Hematopoietic multipotent progenitor cell (in vitro differentiated cells): ENCODE results near the gene CBX1. TPM values are rescaled to one million over a fixed set of nuclear protein-coding genes. Genes with fewer than 3 reads are reported as not detected.
"Not testable (repeated sequence)": the region's sequence is repeated elsewhere in the genome, so short reads cannot be mapped to it uniquely, and the experiment has no call there.

Source experiments
- DNase-seq, 3 donors: peaks; one replicate each; pipeline ENCODE4 v3.0.0-alpha.2; 2011 to 2015; ENCODE audit warnings: low read depth in 2 of 3, low spot score in 2 of 3
- total RNA-seq: library from RNA; depleted of rRNA; stranded (reverse); fragments of >200 nt; gene quantifications from one replicate; pipeline ENCODE4 v1.2.3, GENCODE V29; 2012

Gene CBX1
- total RNA-seq, 1 donor: 8.6 TPM

GRCh38 chr17:48123776-48124388 lies 22.6 kb upstream of the CBX1 start:
- DNase-seq: no peak

GRCh38 chr17:48123111-48123510 lies 21.8 kb upstream of the CBX1 start:
- DNase-seq: no peak

GRCh38 chr17:48122665-48123045 lies 21.4 kb upstream of the CBX1 start:
- no peak for DNase-seq

- DNase-seq: no peak
Measured at GRCh38 chr17:48121923-48122664, 20.8 kb upstream of the CBX1 start.

- no peak for DNase-seq
Measured at GRCh38 chr17:48113201-48113676, 12.0 kb upstream of the CBX1 start.

- no peak for DNase-seq
Measured at GRCh38 chr17:48111937-48112241, 10.6 kb upstream of the CBX1 start.

- DNase-seq: no peak
Measured at GRCh38 chr17:48110761-48111160, 9.5 kb upstream of the CBX1 start.

- peak; percentile 74 to 85 (median 82) for DNase-seq
Measured at GRCh38 chr17:48107137-48108055, 6.1 kb upstream of the CBX1 start, which contains the start of gene SNX11. SNX11 (plus strand) TSS chr17:48107766; CDS start chr17:48112044, 4,278 bp downstream.

GRCh38 chr17:48106802-48107136 lies 5.5 kb upstream of the CBX1 start:
- DNase-seq: no peak

- DNase-seq: no peak
Measured at GRCh38 chr17:48104440-48104839, 3.2 kb upstream of the CBX1 start.

- DNase-seq: peak in 2 of 3 donors; percentile 75 to 90
Measured at GRCh38 chr17:48102798-48103715, 1.8 kb upstream of the CBX1 start.

- DNase-seq: no peak
Measured at GRCh38 chr17:48102043-48102750, 919 bp upstream of the CBX1 start.

- DNase-seq: no peak
Measured at GRCh38 chr17:48100591-48101011, 677 bp downstream of the CBX1 start.

- no peak for DNase-seq
Measured at GRCh38 chr17:48100160-48100559, 1.1 kb downstream of the CBX1 start.

GRCh38 chr17:48095611-48096010 lies 5.7 kb downstream of the CBX1 start:
- no peak for DNase-seq

- DNase-seq: no peak
Measured at GRCh38 chr17:48093341-48094045, 7.8 kb downstream of the CBX1 start.

GRCh38 chr17:48084932-48085331 lies 16.3 kb downstream of the CBX1 start:
- no peak for DNase-seq

- DNase-seq: no peak
Measured at GRCh38 chr17:48081858-48082257, 19.4 kb downstream of the CBX1 start.

- not testable (repeated sequence) for DNase-seq
Measured at GRCh38 chr17:48077152-48077551, 24.1 kb downstream of the CBX1 start.
